ENCODE data around the gene TMEM184A.

GRCh38 chr7:1495564-1496242 lies 60.3 kb downstream of the TMEM184A start:
- TF ChIP-seq MAZ (IDR thresholded peaks at IDR 0.05; ENCODE audit: borderline replicate concordance, low read depth, low read length) (no peak), CTCF (conservative IDR thresholded peaks at IDR 0.05; ENCODE audit: low read depth, low read length) (no peak), POLR2A (IDR thresholded peaks at IDR 0.05; ENCODE audit: low read depth, low read length) (no peak), FOS (IDR thresholded peaks at IDR 0.05; ENCODE audit: low read depth, low read length) (no peak), RCOR1 (IDR thresholded peaks at IDR 0.05; ENCODE audit: insufficient replicate concordance, low read length) (no peak), USF2 (IDR thresholded peaks at IDR 0.05; ENCODE audit: low read depth, low read length) (no peak), RAD21 (IDR thresholded peaks at IDR 0.05; ENCODE audit: low read length) (no peak), MAFK (IDR thresholded peaks at IDR 0.05; ENCODE audit: low read depth, low read length) (no peak), CHD1 (IDR thresholded peaks at IDR 0.05; ENCODE audit: low read depth, low read length) (no peak)
